Panc1 (cell line): Measurements from ENCODE around the gene SH2B2. TPM values are rescaled to one million over a fixed set of nuclear protein-coding genes. Genes with fewer than 3 reads are reported as not detected.

Experiments used
- ATAC-seq: fragments of 200-7000 bp; cut with Tn5 transposase; 2 replicates; pipeline ENCODE4 v1.9.1; 2020; ENCODE audit warnings: mild to moderate bottlenecking, moderate library complexity
- BruUV-seq: library from RNA; stranded (reverse); fragments of 400-500 nt; replicated peaks from 2 replicates; lab custom pipeline; 2021; lab: Mats Ljungman, UMichigan
- CTCF ChIA-PET: fragments of 300-600 bp; sonication (Branson Sonifier 250); formaldehyde crosslinking; loops from one replicate; lab custom pipeline; 2022; ENCODE audit warnings: antibody characterized with exemption; lab: Charles Lee
- POLR2A ChIA-PET: fragments of 300-600 bp; sonication (Branson Sonifier 250); formaldehyde crosslinking; loops from one replicate; lab custom pipeline; 2022; ENCODE audit warnings: antibody characterized with exemption; lab: Charles Lee
- DNase-seq: peaks from one replicate; pipeline ENCODE4 v3.0.0-alpha.2; 2010; ENCODE audit warnings: low read depth, low spot score
- H3K27ac ChIP-seq: 2 replicates; pipeline ENCODE4 v1.5.1; 2011; ENCODE audit warnings: mild to moderate bottlenecking, low read length, inconsistent platforms
- H3K27me3 ChIP-seq: fragments of 200-500 bp; sonication (Bioruptor generic); 2 replicates; pipeline ENCODE4 v1.6.0; 2014; ENCODE audit warnings: low read length, inconsistent platforms; ENCODE audit not compliant: control insufficient read depth, insufficient read depth
- H3K36me3 ChIP-seq: fragments of 200-500 bp; sonication (Bioruptor generic); 2 replicates; pipeline ENCODE4 v1.5.1; 2014; ENCODE audit warnings: inconsistent platforms, mild to moderate bottlenecking, low read length, moderate library complexity; ENCODE audit not compliant: control insufficient read depth, insufficient read depth
- H3K4me1 ChIP-seq: 2 replicates; pipeline ENCODE4 v1.5.1; 2011; ENCODE audit warnings: inconsistent platforms, mild to moderate bottlenecking, low read length, moderate library complexity; ENCODE audit not compliant: control insufficient read depth, insufficient read depth
- H3K4me3 ChIP-seq, 2 experiments: 2 replicates each; pipeline ENCODE4 v1.5.1; 2011 to 2012; ENCODE audit warnings: low read depth in 2 of 2, low read length in 2 of 2, mild to moderate bottlenecking in 2 of 2, inconsistent platforms in 1 of 2, moderate library complexity in 1 of 2
- H3K9me3 ChIP-seq: fragments of 200-500 bp; sonication (Bioruptor generic); 2 replicates; pipeline ENCODE4 v1.5.1; 2014; ENCODE audit warnings: low read depth, mild to moderate bottlenecking, inconsistent platforms, low read length, moderate library complexity; ENCODE audit not compliant: control insufficient read depth, insufficient read depth
- POLR2AphosphoS5 ChIP-seq: IDR thresholded peaks from 2 replicates; pipeline ENCODE4 v1.6.1; 2012; ENCODE audit warnings: mild to moderate bottlenecking, low read depth, low read length, moderate library complexity
- SIN3A ChIP-seq: IDR thresholded peaks from 2 replicates; pipeline ENCODE4 v1.6.1; 2012; ENCODE audit warnings: low read depth, mild to moderate bottlenecking, low read length, moderate library complexity, borderline replicate concordance; ENCODE audit not compliant: insufficient read depth
- TCF7L2 ChIP-seq: IDR thresholded peaks from 2 replicates; pipeline ENCODE4 v1.6.1; 2011; ENCODE audit warnings: mild to moderate bottlenecking, low read depth, low read length, inconsistent platforms
- in situ Hi-C: cut with HindIII; loops from 2 replicates; pipeline ENCODE4 v1.10.0; 2016; ENCODE audit warnings: low sequenced_read_pairs, low pct_unique_long_range_greater_than_20kb
- intact Hi-C: fragments of 100-400 bp; cut with micrococcal nuclease; formaldehyde crosslinking; loops from one replicate; pipeline ENCODE4 v1.10.0; 2022; ENCODE audit not compliant: unreplicated experiment
- total RNA-seq: library from RNA; stranded (reverse); gene quantifications from one replicate; pipeline ENCODE4 v1.2.1, GENCODE V29; 2021; ENCODE audit not compliant: unreplicated experiment
- TF ChIP-seq, protein P1 (sequence below): fragments of 450-650 bp; IDR thresholded peaks from 2 replicates; pipeline ENCODE4 v1.5.1; 2017; ENCODE audit warnings: mild to moderate bottlenecking
- TF ChIP-seq, protein P2 (sequence below), 2 experiments: IDR thresholded peaks; 2 replicates each; pipeline ENCODE4 v1.6.1; 2011 to 2012; ENCODE audit warnings: low read depth in 2 of 2, control low read depth in 1 of 2, low read length in 1 of 2, mild to moderate bottlenecking in 1 of 2, moderate library complexity in 1 of 2; ENCODE audit not compliant: insufficient read depth in 1 of 2

SH2B2 gene
- total RNA-seq, 1 experiment from 2014 or later, result 2.8 TPM

DNA sequence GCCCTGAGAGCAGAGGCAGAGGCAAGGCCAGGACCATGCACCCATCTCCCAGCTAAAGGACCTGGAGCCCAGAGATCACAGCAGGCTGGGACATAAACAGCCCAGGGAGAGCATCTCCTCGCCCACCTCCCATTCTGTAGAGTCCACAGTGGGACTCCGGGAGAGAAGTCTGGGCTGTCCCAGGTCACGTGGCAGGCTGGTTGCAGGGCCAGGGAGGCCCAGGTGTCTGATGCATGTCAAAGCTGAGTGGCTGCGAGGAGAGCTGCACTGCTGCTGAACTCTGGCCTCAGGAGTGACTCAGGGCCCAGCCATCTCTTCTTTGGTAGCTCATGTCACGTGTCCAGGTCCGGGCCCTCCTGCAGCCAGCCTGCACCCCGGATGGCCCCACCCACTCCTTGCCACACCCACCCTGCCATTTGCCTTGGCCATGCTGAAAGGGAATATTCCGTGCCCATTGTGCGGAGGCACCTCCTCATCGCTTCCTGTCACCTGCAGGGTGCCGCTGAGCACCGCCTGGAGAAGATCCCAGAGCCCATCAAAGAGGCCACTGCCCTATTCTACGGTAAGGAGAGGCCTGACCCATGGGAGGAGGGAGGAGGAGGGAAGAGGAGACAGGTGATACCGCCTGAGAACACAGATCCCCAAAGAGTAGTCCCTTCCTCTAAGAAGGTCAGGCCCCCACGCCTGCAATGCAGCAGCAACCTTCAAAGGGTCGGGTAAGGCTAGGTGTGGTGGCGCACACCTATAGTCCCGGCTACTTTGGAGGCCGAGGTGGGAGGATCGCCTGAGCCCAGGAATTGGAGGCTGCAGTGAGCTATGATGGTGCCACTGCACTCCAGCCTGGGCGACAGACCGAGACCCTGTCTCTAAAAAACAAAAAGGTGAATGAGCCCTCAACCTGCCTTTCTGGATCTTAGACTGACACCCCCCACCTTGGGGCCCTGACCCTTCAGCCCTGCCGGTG is 12.6 kb upstream of the SH2B2 start:
- no TSS peak for BruUV-seq
- Histone ChIP-seq H3K9me3 (no peaks in the 10 kb centered on the region), H3K27me3 (no peaks in the 10 kb centered on the region), H3K27ac (no peak overlapping the region), H3K4me1 (peaks cover 8% of the 10 kb centered on the region), H3K4me3 (no peak overlapping the region), H3K36me3 (no peaks in the 10 kb centered on the region)
- in situ Hi-C loops (no loop called here), intact Hi-C loops (loop anchor here (5.0 kb wide), 1 partner anchor 732 kb away; no protein-coding TSS in a partner anchor)
- TF ChIP-seq, protein P1, sequence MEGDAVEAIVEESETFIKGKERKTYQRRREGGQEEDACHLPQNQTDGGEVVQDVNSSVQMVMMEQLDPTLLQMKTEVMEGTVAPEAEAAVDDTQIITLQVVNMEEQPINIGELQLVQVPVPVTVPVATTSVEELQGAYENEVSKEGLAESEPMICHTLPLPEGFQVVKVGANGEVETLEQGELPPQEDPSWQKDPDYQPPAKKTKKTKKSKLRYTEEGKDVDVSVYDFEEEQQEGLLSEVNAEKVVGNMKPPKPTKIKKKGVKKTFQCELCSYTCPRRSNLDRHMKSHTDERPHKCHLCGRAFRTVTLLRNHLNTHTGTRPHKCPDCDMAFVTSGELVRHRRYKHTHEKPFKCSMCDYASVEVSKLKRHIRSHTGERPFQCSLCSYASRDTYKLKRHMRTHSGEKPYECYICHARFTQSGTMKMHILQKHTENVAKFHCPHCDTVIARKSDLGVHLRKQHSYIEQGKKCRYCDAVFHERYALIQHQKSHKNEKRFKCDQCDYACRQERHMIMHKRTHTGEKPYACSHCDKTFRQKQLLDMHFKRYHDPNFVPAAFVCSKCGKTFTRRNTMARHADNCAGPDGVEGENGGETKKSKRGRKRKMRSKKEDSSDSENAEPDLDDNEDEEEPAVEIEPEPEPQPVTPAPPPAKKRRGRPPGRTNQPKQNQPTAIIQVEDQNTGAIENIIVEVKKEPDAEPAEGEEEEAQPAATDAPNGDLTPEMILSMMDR, result no peak
- TF ChIP-seq SIN3A, result no peak
- TF ChIP-seq TCF7L2, result no peak
- TF ChIP-seq, protein P2, sequence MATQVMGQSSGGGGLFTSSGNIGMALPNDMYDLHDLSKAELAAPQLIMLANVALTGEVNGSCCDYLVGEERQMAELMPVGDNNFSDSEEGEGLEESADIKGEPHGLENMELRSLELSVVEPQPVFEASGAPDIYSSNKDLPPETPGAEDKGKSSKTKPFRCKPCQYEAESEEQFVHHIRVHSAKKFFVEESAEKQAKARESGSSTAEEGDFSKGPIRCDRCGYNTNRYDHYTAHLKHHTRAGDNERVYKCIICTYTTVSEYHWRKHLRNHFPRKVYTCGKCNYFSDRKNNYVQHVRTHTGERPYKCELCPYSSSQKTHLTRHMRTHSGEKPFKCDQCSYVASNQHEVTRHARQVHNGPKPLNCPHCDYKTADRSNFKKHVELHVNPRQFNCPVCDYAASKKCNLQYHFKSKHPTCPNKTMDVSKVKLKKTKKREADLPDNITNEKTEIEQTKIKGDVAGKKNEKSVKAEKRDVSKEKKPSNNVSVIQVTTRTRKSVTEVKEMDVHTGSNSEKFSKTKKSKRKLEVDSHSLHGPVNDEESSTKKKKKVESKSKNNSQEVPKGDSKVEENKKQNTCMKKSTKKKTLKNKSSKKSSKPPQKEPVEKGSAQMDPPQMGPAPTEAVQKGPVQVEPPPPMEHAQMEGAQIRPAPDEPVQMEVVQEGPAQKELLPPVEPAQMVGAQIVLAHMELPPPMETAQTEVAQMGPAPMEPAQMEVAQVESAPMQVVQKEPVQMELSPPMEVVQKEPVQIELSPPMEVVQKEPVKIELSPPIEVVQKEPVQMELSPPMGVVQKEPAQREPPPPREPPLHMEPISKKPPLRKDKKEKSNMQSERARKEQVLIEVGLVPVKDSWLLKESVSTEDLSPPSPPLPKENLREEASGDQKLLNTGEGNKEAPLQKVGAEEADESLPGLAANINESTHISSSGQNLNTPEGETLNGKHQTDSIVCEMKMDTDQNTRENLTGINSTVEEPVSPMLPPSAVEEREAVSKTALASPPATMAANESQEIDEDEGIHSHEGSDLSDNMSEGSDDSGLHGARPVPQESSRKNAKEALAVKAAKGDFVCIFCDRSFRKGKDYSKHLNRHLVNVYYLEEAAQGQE (IDR thresholded peaks at IDR 0.05; ENCODE audit: insufficient read depth in 1 of 2, low read depth in 2 of 2, low read length in 1 of 2), result no peak
- TF ChIP-seq POLR2AphosphoS5, result no peak
- POLR2A ChIA-PET, result no interaction called here
- DNase-seq, result peak; percentile 66
- CTCF ChIA-PET, result interaction anchor here (0.6 to 0.9 kb wide), 4 partner anchors 26 to 732 kb away, joined by 3 to 4 read pairs (median 3); no protein-coding TSS in a partner anchor
- peak; percentile 73 for ATAC-seq

DNA sequence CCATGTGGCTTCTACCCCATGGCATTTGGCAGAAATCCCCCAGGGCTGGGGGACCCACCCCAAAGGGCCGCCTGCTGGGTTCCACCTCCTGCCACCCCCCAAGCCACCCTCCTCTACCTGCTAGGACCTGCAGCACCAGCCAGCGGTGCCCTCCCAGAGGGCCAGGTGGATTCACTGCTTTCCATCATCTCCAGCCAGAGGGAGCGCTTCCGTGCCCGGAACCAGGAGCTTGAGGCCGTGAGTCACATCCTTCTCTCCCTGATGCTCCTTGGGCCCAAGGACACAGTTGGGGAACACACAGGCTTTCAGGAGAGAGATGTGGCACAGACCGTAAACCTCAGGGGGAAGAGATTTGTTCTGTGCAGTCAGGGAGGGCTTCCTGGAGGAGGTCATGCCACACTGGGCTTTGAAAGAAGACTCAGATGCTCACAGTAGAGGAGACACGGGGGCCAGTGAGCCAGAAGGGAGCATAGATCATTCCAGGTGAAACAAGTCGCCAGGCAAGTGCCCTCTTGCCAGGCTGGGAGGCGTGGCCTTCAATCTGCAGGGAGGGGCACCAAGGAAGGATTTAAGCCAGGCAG is 11.5 kb upstream of the SH2B2 start:
- CTCF ChIA-PET, result interaction anchor here (0.7 kb wide), 1 partner anchor 129 kb away, joined by 3 read pairs; no protein-coding TSS in a partner anchor
- Histone ChIP-seq H3K4me3 (no peak overlapping the region), H3K27ac (no peak overlapping the region), H3K36me3 (no peaks in the 10 kb centered on the region), H3K27me3 (no peaks in the 10 kb centered on the region), H3K4me1 (peaks cover 8% of the 10 kb centered on the region), H3K9me3 (no peaks in the 10 kb centered on the region)
- no peak for DNase-seq
- no TSS peak for BruUV-seq
- in situ Hi-C loops, result no loop called here
- intact Hi-C loops, result no loop called here
- TF ChIP-seq, protein P2 (IDR thresholded peaks at IDR 0.05; ENCODE audit: insufficient read depth in 1 of 2, low read depth in 2 of 2, low read length in 1 of 2), result no peak
- TF ChIP-seq TCF7L2 (no peak), POLR2AphosphoS5 (no peak), SIN3A (no peak)
- TF ChIP-seq, protein P1, result no peak
- POLR2A ChIA-PET, result no interaction called here
- no peak for ATAC-seq
